OCI-LY1 (cell line): ENCODE measurements around the gene CFAP47.

Experiments used
- EZH2 ChIP-seq: fragments of 200-600 bp; sonication (generic), shearing (Covaris generic); IDR thresholded peaks from 2 replicates; pipeline ENCODE4 v1.8.0; 2017; ENCODE audit warnings: borderline replicate concordance, mixed run types, mild to moderate bottlenecking, antibody characterized with exemption, low read length, moderate library complexity, mixed read lengths
- TF ChIP-seq, protein P1 (sequence below): fragments of 200-600 bp; sonication (generic), shearing (Covaris generic); IDR thresholded peaks from 2 replicates; pipeline ENCODE4 v1.5.1; 2017; ENCODE audit warnings: mild to moderate bottlenecking, antibody characterized with exemption, low read length, moderate library complexity, mixed read lengths

DNA sequence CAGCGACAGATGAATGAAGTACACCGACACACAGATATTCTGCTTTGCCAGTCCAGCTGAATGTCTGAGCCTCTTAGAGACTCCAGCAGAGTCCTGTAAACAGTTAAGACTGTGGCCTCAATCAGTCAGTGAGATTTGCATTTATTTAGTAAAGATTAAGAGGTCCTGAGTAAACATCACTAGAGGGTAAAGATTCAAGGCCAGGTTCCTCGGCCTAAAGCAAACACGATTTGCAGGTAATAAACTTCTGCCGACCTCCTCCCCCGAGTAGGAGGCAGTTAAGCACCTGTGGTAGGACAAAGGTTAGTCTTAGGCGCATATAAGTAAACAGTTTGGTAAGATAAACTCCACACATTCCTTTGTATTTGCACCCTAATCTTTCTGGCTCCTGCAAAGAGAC lies 99.6 kb downstream of the CFAP47 start:
- TF ChIP-seq EZH2 = no peak
- TF ChIP-seq, protein P1, sequence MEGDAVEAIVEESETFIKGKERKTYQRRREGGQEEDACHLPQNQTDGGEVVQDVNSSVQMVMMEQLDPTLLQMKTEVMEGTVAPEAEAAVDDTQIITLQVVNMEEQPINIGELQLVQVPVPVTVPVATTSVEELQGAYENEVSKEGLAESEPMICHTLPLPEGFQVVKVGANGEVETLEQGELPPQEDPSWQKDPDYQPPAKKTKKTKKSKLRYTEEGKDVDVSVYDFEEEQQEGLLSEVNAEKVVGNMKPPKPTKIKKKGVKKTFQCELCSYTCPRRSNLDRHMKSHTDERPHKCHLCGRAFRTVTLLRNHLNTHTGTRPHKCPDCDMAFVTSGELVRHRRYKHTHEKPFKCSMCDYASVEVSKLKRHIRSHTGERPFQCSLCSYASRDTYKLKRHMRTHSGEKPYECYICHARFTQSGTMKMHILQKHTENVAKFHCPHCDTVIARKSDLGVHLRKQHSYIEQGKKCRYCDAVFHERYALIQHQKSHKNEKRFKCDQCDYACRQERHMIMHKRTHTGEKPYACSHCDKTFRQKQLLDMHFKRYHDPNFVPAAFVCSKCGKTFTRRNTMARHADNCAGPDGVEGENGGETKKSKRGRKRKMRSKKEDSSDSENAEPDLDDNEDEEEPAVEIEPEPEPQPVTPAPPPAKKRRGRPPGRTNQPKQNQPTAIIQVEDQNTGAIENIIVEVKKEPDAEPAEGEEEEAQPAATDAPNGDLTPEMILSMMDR = no peak
